ENCODE results near the gene MYO1D. TPM values are rescaled to one million over a fixed set of nuclear protein-coding genes. Genes with fewer than 3 reads are reported as not detected.

The MYO1D gene
- total RNA-seq, 2 donors from 2014 or later: 14.7 to 22.6 TPM

DNA sequence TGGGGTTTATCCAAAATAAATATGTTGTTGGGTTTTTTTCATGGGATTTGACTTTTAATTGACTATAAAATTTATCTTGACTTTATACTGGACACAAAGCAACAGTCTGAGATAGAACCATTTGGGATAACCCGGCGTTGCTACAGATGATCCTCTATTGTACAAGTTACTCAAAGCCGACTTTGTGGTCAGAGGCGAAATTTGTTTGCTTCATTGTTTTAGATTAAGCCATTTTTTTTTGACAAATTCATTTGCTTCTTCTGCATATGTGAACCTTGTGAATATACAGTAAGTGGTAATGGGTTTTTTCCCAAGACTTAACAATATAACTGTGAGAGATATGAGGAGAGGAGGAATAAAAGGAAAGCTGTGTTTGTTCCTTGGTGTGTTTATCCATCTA, 11.8 kb downstream of the MYO1D start:
- H3K27ac Mint-ChIP-seq: no peak overlapping the region
- ATAC-seq (replicated peaks in 1 of 2): no peak
- H3K36me3 Mint-ChIP-seq (ENCODE audit: insufficient read depth in 2 of 2): no peaks in the 10 kb centered on the region
- peaks cover 5% of the 10 kb centered on the region for H3K27me3 Mint-ChIP-seq (ENCODE audit: low read depth)
- no peak for DNase-seq
- H3K9me3 Mint-ChIP-seq: no peaks in the 10 kb centered on the region
- H3K4me3 Mint-ChIP-seq: no peak overlapping the region
- H3K4me1 Mint-ChIP-seq (ENCODE audit: low read depth): peaks cover 2% of the 10 kb centered on the region

DNA sequence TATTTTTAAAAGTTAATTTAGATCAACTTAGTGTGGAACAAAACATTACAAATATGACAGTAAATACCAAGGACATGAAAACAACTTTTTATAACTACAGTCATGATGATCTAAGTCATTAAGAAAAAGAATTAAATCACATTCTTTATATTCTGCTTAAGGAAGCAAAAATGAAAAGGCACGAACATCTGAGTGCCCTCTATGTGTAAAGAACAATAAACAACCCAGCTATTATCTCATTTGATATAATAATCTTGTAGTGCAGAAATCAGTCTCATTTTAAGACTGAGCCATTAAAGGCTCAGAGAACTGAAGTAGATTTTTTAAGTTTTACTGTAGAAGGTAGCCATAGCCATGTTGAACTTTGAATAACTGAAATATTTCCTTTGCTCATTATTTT, 13.4 kb downstream of the MYO1D start:
- no peak overlapping the region for H3K27ac Mint-ChIP-seq
- H3K9me3 Mint-ChIP-seq: no peaks in the 10 kb centered on the region
- peaks cover 5% of the 10 kb centered on the region for H3K27me3 Mint-ChIP-seq (ENCODE audit: low read depth)
- DNase-seq: no peak
- no peak for ATAC-seq (replicated peaks in 1 of 2)
- peaks cover 6% of the 10 kb centered on the region for H3K4me1 Mint-ChIP-seq (ENCODE audit: low read depth)
- no peak overlapping the region for H3K4me3 Mint-ChIP-seq
- no peaks in the 10 kb centered on the region for H3K36me3 Mint-ChIP-seq (ENCODE audit: insufficient read depth in 2 of 2)

DNA sequence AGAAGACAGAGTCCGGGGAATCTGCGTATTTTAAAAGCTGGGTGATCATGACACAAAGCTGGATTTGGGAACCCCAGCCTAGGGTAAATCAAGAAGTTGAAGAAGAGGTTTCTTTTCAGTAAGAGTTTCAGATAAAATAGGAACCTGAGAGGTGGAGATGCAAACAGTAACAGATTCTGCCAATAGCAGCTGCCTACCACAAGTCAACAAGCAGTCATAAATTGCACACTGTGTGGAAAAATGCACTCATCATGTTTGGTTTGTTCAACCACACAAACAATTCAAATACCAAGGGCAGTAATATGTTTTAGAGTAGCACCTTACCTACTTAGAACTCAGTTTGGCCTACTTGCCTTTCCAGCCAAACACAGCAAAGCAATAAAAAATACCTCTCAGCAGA, 14.0 kb downstream of the MYO1D start:
- no peak for ATAC-seq (replicated peaks in 1 of 2)

GRCh38 chr17:32861981-32862380, 14.9 kb downstream of the MYO1D start:
- Mint-ChIP-seq H3K4me3 (no peak overlapping the region), H3K4me1 (ENCODE audit: low read depth) (peaks cover 6% of the 10 kb centered on the region)

More for the DNA sequence above, 14.0 kb downstream of the MYO1D start:
- H3K27me3 Mint-ChIP-seq (ENCODE audit: low read depth): peaks cover 5% of the 10 kb centered on the region
- H3K9me3 Mint-ChIP-seq: no peaks in the 10 kb centered on the region
- DNase-seq: no peak
- no peaks in the 10 kb centered on the region for H3K36me3 Mint-ChIP-seq (ENCODE audit: insufficient read depth in 2 of 2)
- no peak overlapping the region for H3K27ac Mint-ChIP-seq
- H3K4me3 Mint-ChIP-seq: no peak overlapping the region
- peaks cover 6% of the 10 kb centered on the region for H3K4me1 Mint-ChIP-seq (ENCODE audit: low read depth)

DNA sequence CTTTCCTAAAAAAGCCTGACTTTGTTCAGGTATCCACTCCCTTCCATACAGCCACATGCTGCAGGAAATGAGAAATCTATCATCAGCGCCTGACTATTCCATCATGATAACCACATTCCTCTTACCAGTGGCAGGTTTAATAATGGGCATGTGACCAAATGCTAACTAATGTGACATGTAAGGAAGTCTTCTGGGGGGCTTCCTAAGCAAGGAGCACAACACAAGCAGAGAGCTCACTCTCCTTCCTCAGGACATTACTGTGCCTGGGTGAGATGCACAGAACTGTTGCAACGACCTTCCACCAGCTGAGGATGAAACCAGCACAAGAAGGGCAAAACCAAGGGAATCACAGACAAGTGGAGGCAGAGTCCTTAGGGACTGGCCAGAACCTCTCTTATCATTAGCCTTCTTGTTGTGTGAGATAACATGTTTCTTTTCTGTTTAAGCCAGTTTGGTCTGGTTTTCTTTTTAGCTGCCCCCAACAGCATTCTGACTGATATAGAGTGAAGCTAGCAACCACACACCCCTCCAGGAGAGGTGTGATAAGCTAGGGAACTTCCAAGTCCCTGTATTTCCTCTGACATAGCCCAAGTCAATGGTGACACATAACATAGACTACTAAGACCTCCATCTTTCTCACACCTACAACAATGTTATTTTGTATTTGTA, 16.9 kb downstream of the MYO1D start:
- H3K36me3 Mint-ChIP-seq (ENCODE audit: insufficient read depth in 2 of 2): no peaks in the 10 kb centered on the region
- DNase-seq: no peak
- H3K27ac Mint-ChIP-seq: no peak overlapping the region
- no peak overlapping the region for H3K4me3 Mint-ChIP-seq
- ATAC-seq (replicated peaks in 1 of 2): peak; percentile 86 to 100
- no peaks in the 10 kb centered on the region for H3K9me3 Mint-ChIP-seq
- H3K4me1 Mint-ChIP-seq (ENCODE audit: low read depth): peaks cover 6% of the 10 kb centered on the region
- no peaks in the 10 kb centered on the region for H3K27me3 Mint-ChIP-seq (ENCODE audit: low read depth)

More at GRCh38 chr17:32861981-32862380, 14.9 kb downstream of the MYO1D start:
- DNase-seq: no peak
- no peak for ATAC-seq (replicated peaks in 1 of 2)
- H3K9me3 Mint-ChIP-seq: no peaks in the 10 kb centered on the region
- H3K27me3 Mint-ChIP-seq (ENCODE audit: low read depth): peaks cover 5% of the 10 kb centered on the region
- no peaks in the 10 kb centered on the region for H3K36me3 Mint-ChIP-seq (ENCODE audit: insufficient read depth in 2 of 2)
- no peak overlapping the region for H3K27ac Mint-ChIP-seq

GRCh38 chr17:32855620-32856019, 21.3 kb downstream of the MYO1D start:
- H3K27ac Mint-ChIP-seq: no peak overlapping the region
- H3K36me3 Mint-ChIP-seq (ENCODE audit: insufficient read depth in 2 of 2): no peaks in the 10 kb centered on the region
- peaks cover 6% of the 10 kb centered on the region for H3K4me1 Mint-ChIP-seq (ENCODE audit: low read depth)
- no peak for DNase-seq
- H3K27me3 Mint-ChIP-seq (ENCODE audit: low read depth): no peaks in the 10 kb centered on the region
- no peak overlapping the region for H3K4me3 Mint-ChIP-seq
- no peak for ATAC-seq (replicated peaks in 1 of 2)
- no peaks in the 10 kb centered on the region for H3K9me3 Mint-ChIP-seq

- no peak for DNase-seq
- no peaks in the 10 kb centered on the region for H3K27me3 Mint-ChIP-seq (ENCODE audit: low read depth)
- no peak for ATAC-seq (replicated peaks in 1 of 2)
- no peaks in the 10 kb centered on the region for H3K36me3 Mint-ChIP-seq (ENCODE audit: insufficient read depth in 2 of 2)
- H3K9me3 Mint-ChIP-seq: no peaks in the 10 kb centered on the region
- peaks cover 1% of the 10 kb centered on the region for H3K4me1 Mint-ChIP-seq (ENCODE audit: low read depth)
- no peak overlapping the region for H3K4me3 Mint-ChIP-seq
- no peak overlapping the region for H3K27ac Mint-ChIP-seq
Measured at GRCh38 chr17:32854832-32855389, 22.0 kb downstream of the MYO1D start.

GRCh38 chr17:32854207-32854606, 22.7 kb downstream of the MYO1D start:
- Mint-ChIP-seq H3K4me3 (no peak overlapping the region), H3K36me3 (ENCODE audit: insufficient read depth in 2 of 2) (no peaks in the 10 kb centered on the region), H3K4me1 (ENCODE audit: low read depth) (no peaks in the 10 kb centered on the region), H3K9me3 (no peaks in the 10 kb centered on the region), H3K27ac (no peak overlapping the region), H3K27me3 (ENCODE audit: low read depth) (no peaks in the 10 kb centered on the region)
- ATAC-seq (replicated peaks in 1 of 2) (no peak), DNase-seq (no peak)

- no peaks in the 10 kb centered on the region for H3K27me3 Mint-ChIP-seq (ENCODE audit: low read depth)
- no peaks in the 10 kb centered on the region for H3K4me1 Mint-ChIP-seq (ENCODE audit: low read depth)
- no peaks in the 10 kb centered on the region for H3K9me3 Mint-ChIP-seq
- ATAC-seq (replicated peaks in 1 of 2): no peak
- H3K27ac Mint-ChIP-seq: no peak overlapping the region
- H3K36me3 Mint-ChIP-seq (ENCODE audit: insufficient read depth in 2 of 2): no peaks in the 10 kb centered on the region
- no peak for DNase-seq
- no peak overlapping the region for H3K4me3 Mint-ChIP-seq
Measured at GRCh38 chr17:32852811-32853210, 24.1 kb downstream of the MYO1D start.

DNA sequence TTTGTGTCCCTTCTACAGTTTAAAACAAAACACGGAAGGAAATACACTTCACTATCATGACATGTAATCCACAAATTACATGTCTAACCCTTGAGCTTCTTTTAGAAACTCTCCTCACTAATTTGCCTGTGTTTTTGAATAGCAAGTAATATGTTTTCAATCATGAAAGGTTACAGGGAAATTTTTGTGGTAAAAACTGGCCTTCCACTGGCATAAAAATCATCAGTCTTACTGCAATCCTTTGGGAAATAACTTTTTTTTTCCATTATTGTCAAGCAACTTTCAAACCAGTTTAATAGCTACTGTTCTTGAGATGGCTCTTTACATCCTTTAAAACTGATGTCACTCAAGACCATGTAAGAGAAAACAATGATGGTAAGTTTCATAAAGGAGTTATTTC, 27.0 kb downstream of the MYO1D start:
- no peak for ATAC-seq (replicated peaks in 1 of 2)
- Mint-ChIP-seq H3K36me3 (ENCODE audit: insufficient read depth in 2 of 2) (no peaks in the 10 kb centered on the region), H3K27ac (no peak overlapping the region), H3K9me3 (no peaks in the 10 kb centered on the region), H3K4me3 (no peak overlapping the region), H3K27me3 (ENCODE audit: low read depth) (no peaks in the 10 kb centered on the region), H3K4me1 (ENCODE audit: low read depth) (no peaks in the 10 kb centered on the region)
- no peak for DNase-seq

DNA sequence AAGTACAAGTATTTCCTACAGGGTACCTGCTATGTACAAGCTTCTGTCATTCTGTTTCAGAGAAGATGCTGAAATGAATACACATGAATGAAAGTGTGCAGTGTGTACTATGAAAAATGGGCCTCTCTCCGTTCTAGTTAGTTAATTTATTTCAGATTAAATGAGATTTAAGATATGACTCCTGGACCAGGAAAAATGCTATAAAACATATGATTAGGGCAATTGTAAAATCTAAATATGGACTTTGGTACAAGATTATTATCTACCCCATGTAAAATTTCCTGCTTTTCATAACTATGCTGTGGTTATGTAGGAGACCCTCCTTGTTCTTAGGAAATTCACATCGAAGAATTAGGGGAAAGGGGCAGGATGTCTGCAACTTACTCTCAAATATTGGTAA, 28.9 kb downstream of the MYO1D start:
- ATAC-seq (replicated peaks in 1 of 2): no peak

DNA sequence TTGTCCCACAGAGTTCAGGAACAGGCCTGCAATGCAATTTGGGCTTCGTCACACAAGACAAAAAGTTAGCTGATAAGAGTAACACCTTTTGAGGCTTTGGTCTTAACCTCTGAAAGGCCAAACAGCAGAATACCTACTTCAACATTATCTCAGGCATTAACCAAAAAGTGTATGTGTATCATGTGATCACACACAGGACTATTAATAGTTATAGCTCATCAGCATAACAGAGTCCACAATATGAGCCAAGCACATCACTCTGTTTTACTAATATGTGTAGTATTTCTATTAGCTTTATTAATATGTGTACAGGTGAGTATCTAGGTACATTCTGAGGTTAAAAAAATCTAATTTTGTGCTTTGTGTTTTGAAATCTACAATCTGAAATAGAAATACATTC, 30.8 kb downstream of the MYO1D start:
- no peak for DNase-seq
- no peak overlapping the region for H3K27ac Mint-ChIP-seq
- no peak for ATAC-seq (replicated peaks in 1 of 2)
- no peaks in the 10 kb centered on the region for H3K36me3 Mint-ChIP-seq (ENCODE audit: insufficient read depth in 2 of 2)
- no peaks in the 10 kb centered on the region for H3K9me3 Mint-ChIP-seq
- no peaks in the 10 kb centered on the region for H3K4me1 Mint-ChIP-seq (ENCODE audit: low read depth)
- H3K27me3 Mint-ChIP-seq (ENCODE audit: low read depth): no peaks in the 10 kb centered on the region
- no peak overlapping the region for H3K4me3 Mint-ChIP-seq

More for the DNA sequence above, 28.9 kb downstream of the MYO1D start:
- H3K4me1 Mint-ChIP-seq (ENCODE audit: low read depth): no peaks in the 10 kb centered on the region
- DNase-seq: no peak
- H3K27me3 Mint-ChIP-seq (ENCODE audit: low read depth): no peaks in the 10 kb centered on the region
- H3K27ac Mint-ChIP-seq: no peak overlapping the region
- H3K9me3 Mint-ChIP-seq: no peaks in the 10 kb centered on the region
- H3K4me3 Mint-ChIP-seq: no peak overlapping the region
- no peaks in the 10 kb centered on the region for H3K36me3 Mint-ChIP-seq (ENCODE audit: insufficient read depth in 2 of 2)

DNA sequence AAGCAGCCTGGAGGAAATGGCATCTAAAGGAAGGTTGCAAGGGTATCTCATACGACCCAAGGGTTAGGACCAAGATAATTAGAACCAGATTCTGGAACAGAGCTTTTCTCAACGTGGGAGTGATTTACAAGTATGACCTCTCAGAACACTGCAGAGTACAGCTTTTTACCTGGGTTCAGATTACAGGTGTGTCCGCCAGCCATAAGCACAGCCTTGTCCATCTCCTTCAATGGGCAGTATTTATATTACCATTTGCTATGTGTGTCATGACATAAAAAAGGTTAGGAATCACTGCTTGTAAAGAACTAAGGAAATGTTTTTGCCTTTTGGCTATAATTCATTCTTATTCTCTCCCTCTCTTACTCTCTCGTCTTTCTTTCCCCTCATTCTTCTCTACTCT, 36.7 kb downstream of the MYO1D start:
- no peak overlapping the region for H3K27ac Mint-ChIP-seq
- no peaks in the 10 kb centered on the region for H3K36me3 Mint-ChIP-seq (ENCODE audit: insufficient read depth in 2 of 2)
- H3K4me1 Mint-ChIP-seq (ENCODE audit: low read depth): no peaks in the 10 kb centered on the region
- no peak overlapping the region for H3K4me3 Mint-ChIP-seq
- no peaks in the 10 kb centered on the region for H3K9me3 Mint-ChIP-seq
- DNase-seq (no peak), ATAC-seq (replicated peaks in 1 of 2) (no peak)
- H3K27me3 Mint-ChIP-seq (ENCODE audit: low read depth): no peaks in the 10 kb centered on the region

DNA sequence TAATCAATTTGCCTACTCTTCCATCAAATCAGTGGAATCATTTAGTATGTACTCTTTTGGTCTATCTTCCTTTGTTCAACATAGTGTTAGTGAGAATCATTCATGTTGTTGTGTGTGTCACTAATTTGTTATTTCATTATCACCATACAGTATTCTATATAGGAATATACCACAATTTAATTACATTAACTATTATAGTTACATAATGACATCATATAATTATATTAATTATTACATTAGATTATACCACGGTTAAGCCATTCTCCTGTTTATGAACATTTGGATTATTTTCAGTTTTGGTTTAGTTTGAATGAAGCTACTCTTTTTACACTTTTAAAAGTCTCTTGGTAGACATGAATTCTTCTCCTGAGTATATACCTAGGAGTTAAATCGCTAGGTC, 40.4 kb downstream of the MYO1D start:
- H3K4me3 Mint-ChIP-seq: no peak overlapping the region
- no peaks in the 10 kb centered on the region for H3K9me3 Mint-ChIP-seq
- no peaks in the 10 kb centered on the region for H3K27me3 Mint-ChIP-seq (ENCODE audit: low read depth)
- no peaks in the 10 kb centered on the region for H3K4me1 Mint-ChIP-seq (ENCODE audit: low read depth)
- H3K36me3 Mint-ChIP-seq (ENCODE audit: insufficient read depth in 2 of 2): no peaks in the 10 kb centered on the region
- ATAC-seq (replicated peaks in 1 of 2) (no peak), DNase-seq (no peak)
- no peak overlapping the region for H3K27ac Mint-ChIP-seq

Measured in activated T-cell treated with anti-CD3 and anti-CD28 coated beads, Interleukin-2, amount 50 U/mL, for 72 hours (primary cell).